Fibroblast of lung (primary cell): ENCODE results near the gene ADAM33. TPM values are rescaled to one million over a fixed set of nuclear protein-coding genes. Genes with fewer than 3 reads are reported as not detected.

Experiments used
- DNase-seq, 2 donors: peaks; one replicate each; pipeline versions ENCODE4 v3.0.0 to v3.0.0-alpha.2; 2010; ENCODE audit warnings: low read depth in 2 of 2
- H2AFZ ChIP-seq: 2 replicates; pipeline ENCODE4 v1.5.1; 2012; ENCODE audit warnings: low read length, control low read depth, inconsistent platforms
- H3K27ac ChIP-seq: 2 replicates; pipeline ENCODE4 v1.5.1; 2011; ENCODE audit warnings: low read length, control low read depth; ENCODE audit not compliant: insufficient read depth
- H3K27me3 ChIP-seq: 2 replicates; pipeline ENCODE4 v1.5.1; 2011; ENCODE audit warnings: mild to moderate bottlenecking, low read length; ENCODE audit not compliant: control insufficient read depth, insufficient read depth
- H3K36me3 ChIP-seq: 2 replicates; pipeline ENCODE4 v1.5.1; 2011; ENCODE audit warnings: low read length; ENCODE audit not compliant: control insufficient read depth, insufficient read depth
- H3K4me1 ChIP-seq: 2 replicates; pipeline ENCODE4 v1.5.1; 2011; ENCODE audit warnings: low read length; ENCODE audit not compliant: control insufficient read depth, insufficient read depth; ENCODE audit errors: extremely low read depth
- H3K4me2 ChIP-seq: 2 replicates; pipeline ENCODE4 v1.5.1; 2011; ENCODE audit warnings: low read length, control low read depth; ENCODE audit not compliant: insufficient read depth; ENCODE audit errors: extremely low read depth
- H3K4me3 ChIP-seq, 4 experiments: fragments of 200-600 bp in 1 of 4; sonication (generic) in 1 of 4; replicated peaks in 1 of 4; 2 replicates each; pipeline ENCODE4 v1.5.1; 2011 to 2016; ENCODE audit warnings: low read length in 4 of 4, low read depth in 3 of 4, mild to moderate bottlenecking in 3 of 4, control low read depth in 2 of 4, inconsistent platforms in 1 of 4, mixed read lengths in 1 of 4; ENCODE audit not compliant: insufficient read depth in 1 of 4; ENCODE audit errors: control extremely low read depth in 1 of 4
- H3K79me2 ChIP-seq: 2 replicates; pipeline ENCODE4 v1.5.1; 2012; ENCODE audit warnings: mild to moderate bottlenecking, low read length, inconsistent platforms; ENCODE audit not compliant: control insufficient read depth, insufficient read depth
- H3K9ac ChIP-seq: 2 replicates; pipeline ENCODE4 v1.5.1; 2011; ENCODE audit warnings: mild to moderate bottlenecking, low read length, control low read depth; ENCODE audit not compliant: insufficient read depth
- H3K9me3 ChIP-seq: 2 replicates; pipeline ENCODE4 v1.5.1; 2012; ENCODE audit warnings: low read depth, low read length; ENCODE audit not compliant: control insufficient read depth, insufficient read depth
- H4K20me1 ChIP-seq: 2 replicates; pipeline ENCODE4 v1.5.1; 2011; ENCODE audit warnings: low read length; ENCODE audit not compliant: control insufficient read depth, insufficient read depth; ENCODE audit errors: extremely low read depth
- EZH2 ChIP-seq: IDR thresholded peaks from 2 replicates; pipeline ENCODE4 v1.5.1; 2012; ENCODE audit warnings: low read length, control low read depth, mild to moderate bottlenecking; ENCODE audit errors: missing control alignments
- polyA plus RNA-seq, 2 donors: library from polyadenylated mRNA; depleted of rRNA in 1 of 2; stranded (reverse) in 1 of 2; unstranded in 1 of 2; fragments of >200 nt; gene quantifications; 2 replicates each; pipeline ENCODE4 v1.2.1, GENCODE V29; 2011 to 2012; ENCODE audit warnings: missing spikeins in 1 of 2
- total RNA-seq: library from RNA; depleted of rRNA; stranded (reverse); fragments of >200 nt; gene quantifications from 2 replicates; pipeline ENCODE4 v1.2.1, GENCODE V29; 2014
- TF ChIP-seq, protein P1 (sequence below), 2 donors: IDR thresholded peaks in 1 of 2; conservative IDR thresholded peaks in 1 of 2; 1 replicate in 1 of 2; 2 replicates in 1 of 2; pipeline ENCODE4 v1.5.1; 2011 to 2012; ENCODE audit warnings: low read length in 2 of 2, control low read depth in 1 of 2, inconsistent platforms in 1 of 2, low read depth in 1 of 2, mild to moderate bottlenecking in 1 of 2

Gene ADAM33
- total and polyA plus RNA-seq, 2 donors (not counting 1 experiment from before 2014, with no cell fraction given) = 29.4 to 67.9 TPM

DNA sequence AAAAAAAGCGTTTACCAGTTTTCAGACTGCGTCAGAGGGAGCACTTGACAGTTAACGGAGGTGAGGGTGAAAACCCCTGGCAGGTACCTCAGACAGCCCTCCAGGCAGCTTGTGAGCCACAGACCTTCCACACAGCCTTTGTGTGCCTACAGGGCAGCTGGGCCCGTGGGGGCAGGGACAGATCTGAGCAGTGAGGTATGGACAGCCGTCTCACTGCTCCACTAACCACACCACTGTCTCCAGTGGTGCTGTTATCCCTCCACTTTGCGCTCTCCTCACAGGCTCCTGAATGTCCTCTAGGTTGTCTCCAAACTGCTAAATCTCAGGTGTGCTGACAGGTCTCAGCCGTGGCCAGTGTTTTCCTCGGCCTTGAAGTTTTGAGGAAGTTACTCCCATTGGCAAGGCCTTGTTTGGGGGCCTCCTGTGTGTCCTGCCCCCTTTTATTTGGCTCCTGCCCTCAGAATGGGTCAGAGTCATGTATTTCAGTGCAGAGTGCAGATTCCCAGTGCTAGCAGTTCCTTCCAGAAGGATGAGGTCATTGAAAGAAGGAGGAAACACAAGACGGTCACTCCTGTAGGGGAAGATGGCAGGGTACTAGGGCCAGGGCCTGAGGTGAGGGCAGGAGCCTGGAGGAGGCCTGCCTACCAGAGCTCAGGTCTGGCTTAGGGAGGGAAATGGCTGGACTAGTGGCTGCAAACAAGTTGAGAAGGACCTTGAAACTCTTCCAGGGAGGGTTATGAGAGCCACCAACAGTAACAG lies 30.4 kb downstream of the ADAM33 start:
- TF ChIP-seq, protein P1, sequence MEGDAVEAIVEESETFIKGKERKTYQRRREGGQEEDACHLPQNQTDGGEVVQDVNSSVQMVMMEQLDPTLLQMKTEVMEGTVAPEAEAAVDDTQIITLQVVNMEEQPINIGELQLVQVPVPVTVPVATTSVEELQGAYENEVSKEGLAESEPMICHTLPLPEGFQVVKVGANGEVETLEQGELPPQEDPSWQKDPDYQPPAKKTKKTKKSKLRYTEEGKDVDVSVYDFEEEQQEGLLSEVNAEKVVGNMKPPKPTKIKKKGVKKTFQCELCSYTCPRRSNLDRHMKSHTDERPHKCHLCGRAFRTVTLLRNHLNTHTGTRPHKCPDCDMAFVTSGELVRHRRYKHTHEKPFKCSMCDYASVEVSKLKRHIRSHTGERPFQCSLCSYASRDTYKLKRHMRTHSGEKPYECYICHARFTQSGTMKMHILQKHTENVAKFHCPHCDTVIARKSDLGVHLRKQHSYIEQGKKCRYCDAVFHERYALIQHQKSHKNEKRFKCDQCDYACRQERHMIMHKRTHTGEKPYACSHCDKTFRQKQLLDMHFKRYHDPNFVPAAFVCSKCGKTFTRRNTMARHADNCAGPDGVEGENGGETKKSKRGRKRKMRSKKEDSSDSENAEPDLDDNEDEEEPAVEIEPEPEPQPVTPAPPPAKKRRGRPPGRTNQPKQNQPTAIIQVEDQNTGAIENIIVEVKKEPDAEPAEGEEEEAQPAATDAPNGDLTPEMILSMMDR (conservative IDR thresholded peaks at IDR 0.05 in 1 of 2, IDR thresholded peaks at IDR 0.05 in 1 of 2; ENCODE audit: low read depth in 1 of 2, low read length in 2 of 2) = no peak
- H3K9ac ChIP-seq = no peak overlapping the region
- H3K9me3 ChIP-seq = no peaks in the 10 kb centered on the region
- no peak overlapping the region for H3K4me3 ChIP-seq
- H3K27ac ChIP-seq = no peak overlapping the region
- no peak overlapping the region for H2AFZ ChIP-seq
- H3K79me2 ChIP-seq = no peaks in the 10 kb centered on the region
- H3K4me1 ChIP-seq = no peaks in the 10 kb centered on the region
- peaks cover 1% of the 10 kb centered on the region for H3K36me3 ChIP-seq
- no peaks in the 10 kb centered on the region for H3K27me3 ChIP-seq
- no peaks in the 10 kb centered on the region for H4K20me1 ChIP-seq
- H3K4me2 ChIP-seq = no peak overlapping the region
- no peak for DNase-seq

DNA sequence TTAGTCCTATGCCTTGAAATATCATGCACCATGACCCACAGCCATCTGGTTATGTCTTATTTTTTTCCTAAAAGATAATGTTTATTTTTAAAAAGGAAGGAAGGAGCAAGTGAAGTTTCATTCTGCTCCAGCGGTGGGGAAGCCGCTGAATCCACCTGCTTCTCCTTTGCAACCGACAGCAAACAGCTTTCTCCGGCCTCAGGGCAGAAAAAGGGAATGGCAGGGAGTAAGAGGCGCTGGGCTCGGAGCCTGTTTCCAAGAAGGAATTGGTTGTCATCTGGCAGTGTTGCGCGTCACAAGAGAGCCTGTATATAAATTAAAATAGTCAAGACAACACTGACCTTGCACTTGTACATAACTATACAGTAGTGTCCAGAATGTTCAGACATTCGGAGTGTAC lies 32.9 kb downstream of the ADAM33 start:
- no peak overlapping the region for H3K9ac ChIP-seq
- TF ChIP-seq EZH2 = no peak
- TF ChIP-seq, protein P1 (conservative IDR thresholded peaks at IDR 0.05 in 1 of 2, IDR thresholded peaks at IDR 0.05 in 1 of 2; ENCODE audit: low read depth in 1 of 2, low read length in 2 of 2) = no peak
- no peaks in the 10 kb centered on the region for H3K4me1 ChIP-seq
- H3K9me3 ChIP-seq = no peaks in the 10 kb centered on the region
- H3K27me3 ChIP-seq = no peaks in the 10 kb centered on the region
- H3K36me3 ChIP-seq = peaks cover 4% of the 10 kb centered on the region
- H3K27ac ChIP-seq = no peak overlapping the region
- no peak for DNase-seq
- no peak overlapping the region for H3K4me3 ChIP-seq
- no peaks in the 10 kb centered on the region for H4K20me1 ChIP-seq
- H3K4me2 ChIP-seq = no peak overlapping the region
- H3K79me2 ChIP-seq = no peaks in the 10 kb centered on the region
- no peak overlapping the region for H2AFZ ChIP-seq

DNA sequence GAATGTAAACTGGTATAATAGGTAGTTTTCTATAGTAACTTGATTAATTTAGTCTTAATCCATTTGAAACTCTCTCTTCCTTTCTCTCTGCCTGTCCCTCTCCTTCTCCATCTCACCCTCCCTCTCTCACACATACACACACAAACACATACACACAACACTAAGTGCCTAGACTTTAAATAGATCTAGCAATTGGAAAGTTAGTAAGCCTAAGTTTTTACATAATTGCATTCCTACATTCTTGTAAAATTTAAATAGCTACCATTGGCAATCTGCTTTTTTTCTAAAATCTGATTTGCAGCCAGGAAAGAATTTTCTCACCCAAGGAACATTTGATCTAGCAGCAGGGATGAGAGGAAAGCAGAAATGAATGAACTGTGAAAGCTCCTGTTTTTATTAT lies 34.3 kb downstream of the ADAM33 start:
- no peak overlapping the region for H3K4me2 ChIP-seq
- TF ChIP-seq, protein P1 (conservative IDR thresholded peaks at IDR 0.05 in 1 of 2, IDR thresholded peaks at IDR 0.05 in 1 of 2; ENCODE audit: low read depth in 1 of 2, low read length in 2 of 2) = no peak
- no peak for TF ChIP-seq EZH2
- H3K9me3 ChIP-seq = no peaks in the 10 kb centered on the region
- no peak for DNase-seq
- no peak overlapping the region for H2AFZ ChIP-seq
- no peaks in the 10 kb centered on the region for H3K4me1 ChIP-seq
- no peaks in the 10 kb centered on the region for H3K79me2 ChIP-seq
- no peak overlapping the region for H3K27ac ChIP-seq
- H4K20me1 ChIP-seq = no peaks in the 10 kb centered on the region
- peaks cover 4% of the 10 kb centered on the region for H3K36me3 ChIP-seq
- no peak overlapping the region for H3K4me3 ChIP-seq
- no peaks in the 10 kb centered on the region for H3K27me3 ChIP-seq
- no peak overlapping the region for H3K9ac ChIP-seq
